ENCODE data around the gene CARD19.
"Not testable (repeated sequence)": the region's sequence is repeated elsewhere in the genome, so short reads cannot be mapped to it uniquely, and the experiment has no call there.

- TF ChIP-seq CTCF, POLR2AphosphoS5, POLR2A, EP300 (IDR thresholded peaks at IDR 0.05): not testable (repeated sequence)
These were observed 5.1 kb downstream of the CARD19 start for GRCh38 chr9:93101086-93101485.
